ENCODE results near the gene LIN37. TPM values are rescaled to one million over a fixed set of nuclear protein-coding genes. Genes with fewer than 3 reads are reported as not detected.

LIN37 gene
- total RNA-seq, 6 experiments from 2014 or later = 3.2 to 8.2 (median 4.9) TPM

DNA sequence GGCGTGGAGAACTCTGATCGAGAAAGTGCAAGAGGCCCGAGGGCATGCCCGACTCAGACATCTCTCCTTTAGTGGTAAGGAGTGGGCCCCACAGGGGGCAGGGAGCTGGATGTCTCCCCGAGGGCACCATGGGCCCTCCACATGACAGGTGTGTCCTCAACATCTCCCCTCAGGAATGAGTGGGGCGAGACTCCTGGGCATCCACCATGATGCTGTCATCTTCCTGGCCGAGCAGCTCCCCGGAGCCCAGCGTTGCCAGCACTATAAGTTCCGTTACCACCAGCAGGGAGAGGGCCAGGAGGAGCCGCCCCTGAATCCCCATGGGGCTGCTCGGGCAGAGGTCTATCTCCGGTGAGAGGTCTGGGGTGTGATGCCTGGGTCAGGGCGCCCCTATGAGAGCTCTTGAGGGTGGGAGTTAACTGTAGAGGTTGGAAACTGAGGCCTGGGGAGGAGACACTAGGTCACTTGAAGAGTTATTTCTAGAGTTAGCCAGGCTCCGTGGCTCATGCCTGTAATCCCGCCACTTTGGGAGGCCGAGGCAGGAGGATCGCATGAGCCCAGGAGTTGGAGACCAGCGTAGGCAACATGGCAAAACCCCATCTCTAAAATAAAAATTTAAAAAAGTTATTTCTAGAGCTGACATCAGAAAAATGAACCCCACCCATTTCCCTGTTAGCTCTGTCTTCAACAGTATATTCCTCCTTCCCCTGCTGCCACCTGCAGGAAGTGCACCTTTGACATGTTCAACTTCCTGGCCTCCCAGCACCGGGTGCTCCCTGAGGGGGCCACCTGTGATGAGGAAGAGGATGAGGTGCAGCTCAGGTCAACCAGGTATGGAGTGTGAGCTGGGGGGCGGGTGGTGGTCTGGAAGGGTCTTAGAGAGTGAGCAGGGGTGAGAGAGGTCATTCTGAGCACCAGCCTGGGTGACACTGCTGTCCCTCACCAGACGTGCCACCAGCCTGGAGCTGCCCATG is 11.2 kb upstream of the LIN37 start:
- no peak for ATAC-seq
- TF ChIP-seq POLR2A (IDR thresholded peaks at IDR 0.05) = no peak
- TF ChIP-seq, protein P1, sequence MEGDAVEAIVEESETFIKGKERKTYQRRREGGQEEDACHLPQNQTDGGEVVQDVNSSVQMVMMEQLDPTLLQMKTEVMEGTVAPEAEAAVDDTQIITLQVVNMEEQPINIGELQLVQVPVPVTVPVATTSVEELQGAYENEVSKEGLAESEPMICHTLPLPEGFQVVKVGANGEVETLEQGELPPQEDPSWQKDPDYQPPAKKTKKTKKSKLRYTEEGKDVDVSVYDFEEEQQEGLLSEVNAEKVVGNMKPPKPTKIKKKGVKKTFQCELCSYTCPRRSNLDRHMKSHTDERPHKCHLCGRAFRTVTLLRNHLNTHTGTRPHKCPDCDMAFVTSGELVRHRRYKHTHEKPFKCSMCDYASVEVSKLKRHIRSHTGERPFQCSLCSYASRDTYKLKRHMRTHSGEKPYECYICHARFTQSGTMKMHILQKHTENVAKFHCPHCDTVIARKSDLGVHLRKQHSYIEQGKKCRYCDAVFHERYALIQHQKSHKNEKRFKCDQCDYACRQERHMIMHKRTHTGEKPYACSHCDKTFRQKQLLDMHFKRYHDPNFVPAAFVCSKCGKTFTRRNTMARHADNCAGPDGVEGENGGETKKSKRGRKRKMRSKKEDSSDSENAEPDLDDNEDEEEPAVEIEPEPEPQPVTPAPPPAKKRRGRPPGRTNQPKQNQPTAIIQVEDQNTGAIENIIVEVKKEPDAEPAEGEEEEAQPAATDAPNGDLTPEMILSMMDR (IDR thresholded peaks at IDR 0.05) = peak in 1 of 4 donors; percentile 12
- H3K4me1 ChIP-seq = peaks cover 0 to 16% (median 0%) of the 10 kb centered on the region in 4 donors
- H3K9me3 ChIP-seq = no peaks in the 10 kb centered on the region
- no peak for DNase-seq
- H3K27ac ChIP-seq = no peak overlapping the region
- WGBS (ENCODE audit: insufficient coverage, low coverage, low lambda C conversion rate, missing lambda C conversion rate) = 89% methylated on average over 8 of the region's 22 CpGs
- intact Hi-C loops (cut with DNase I) = no loop called here
- no peaks in the 10 kb centered on the region for H3K27me3 ChIP-seq
- no peak overlapping the region for H3K4me3 ChIP-seq
- H3K36me3 ChIP-seq = peaks cover 0 to 44% (median 2%) of the 10 kb centered on the region in 4 donors

DNA sequence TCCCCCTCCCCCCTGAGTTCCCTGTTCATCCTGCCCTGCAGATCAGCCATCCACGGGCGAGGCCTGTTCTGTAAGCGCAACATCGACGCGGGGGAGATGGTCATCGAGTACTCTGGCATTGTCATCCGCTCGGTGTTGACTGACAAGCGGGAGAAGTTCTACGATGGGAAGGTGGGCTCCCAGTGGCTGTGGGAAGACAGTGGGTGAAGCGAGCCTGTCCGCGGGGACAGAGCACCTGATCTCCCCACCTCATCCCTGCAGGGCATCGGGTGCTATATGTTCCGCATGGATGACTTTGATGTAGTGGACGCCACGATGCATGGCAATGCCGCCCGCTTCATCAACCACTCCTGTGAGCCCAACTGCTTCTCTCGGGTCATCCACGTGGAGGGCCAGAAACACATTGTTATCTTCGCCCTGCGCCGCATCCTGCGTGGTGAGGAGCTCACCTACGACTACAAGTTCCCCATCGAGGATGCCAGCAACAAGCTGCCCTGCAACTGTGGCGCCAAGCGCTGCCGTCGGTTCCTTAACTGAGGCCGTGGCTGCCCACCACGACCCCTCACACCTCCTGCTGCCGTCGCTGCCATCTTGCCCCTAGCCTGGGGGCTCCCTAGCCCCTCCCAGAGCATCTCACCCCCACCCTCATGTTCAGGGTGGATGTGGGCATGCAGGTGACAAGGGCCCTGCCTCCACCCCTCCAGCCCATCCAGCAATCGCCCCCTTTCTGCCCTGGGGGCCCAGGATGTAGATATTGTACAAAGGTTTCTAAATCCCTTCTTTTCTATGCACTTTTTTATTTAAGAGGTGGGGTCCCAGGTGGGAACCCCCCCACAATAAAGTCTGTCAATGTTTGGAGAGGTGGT is 10.1 kb upstream of the LIN37 start:
- Histone ChIP-seq H3K27ac (no peak overlapping the region), H3K4me1 (peaks cover 0 to 16% (median 0%) of the 10 kb centered on the region in 4 donors), H3K9me3 (no peaks in the 10 kb centered on the region), H3K4me3 (no peak overlapping the region), H3K27me3 (no peaks in the 10 kb centered on the region), H3K36me3 (peaks cover 0 to 38% (median 0%) of the 10 kb centered on the region in 4 donors)
- intact Hi-C loops (cut with DNase I) = no loop called here
- DNase-seq (no peak), ATAC-seq (no peak)
- 90% methylated on average over 4 of the region's 37 CpGs for WGBS (ENCODE audit: insufficient coverage, low coverage, low lambda C conversion rate, missing lambda C conversion rate)
- TF ChIP-seq, protein P1 (IDR thresholded peaks at IDR 0.05) = no peak
- no peak for TF ChIP-seq POLR2A (IDR thresholded peaks at IDR 0.05)

DNA sequence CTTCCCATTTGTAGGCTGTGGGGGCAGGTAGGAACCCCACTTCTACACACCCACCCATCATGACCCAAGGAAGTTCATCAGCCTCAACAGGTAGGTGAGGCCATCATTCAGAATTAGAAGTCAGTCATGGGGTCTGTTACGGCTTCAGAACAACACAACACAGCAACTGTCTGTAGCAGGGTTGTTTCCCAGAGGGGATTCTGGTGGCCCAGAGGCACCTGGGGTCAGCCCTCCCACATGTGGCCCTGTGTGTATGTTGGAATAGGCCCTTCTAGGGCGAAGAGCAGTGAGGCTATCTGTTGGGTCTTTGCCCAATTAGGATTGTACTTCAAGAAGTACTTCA is 9.5 kb upstream of the LIN37 start:
- WGBS (ENCODE audit: insufficient coverage, low coverage, low lambda C conversion rate, missing lambda C conversion rate) = 33% methylated on average over 1 of the region's 2 CpGs
- ATAC-seq (no peak), DNase-seq (no peak)
- Histone ChIP-seq H3K4me3 (no peak overlapping the region), H3K36me3 (peaks cover 0 to 32% (median 0%) of the 10 kb centered on the region in 4 donors), H3K27ac (peak overlapping the region in 1 of 3 donors; percentile 84), H3K4me1 (peaks cover 0 to 18% (median under 1%) of the 10 kb centered on the region in 4 donors), H3K27me3 (no peaks in the 10 kb centered on the region), H3K9me3 (no peaks in the 10 kb centered on the region)
- TF ChIP-seq, protein P1 (IDR thresholded peaks at IDR 0.05) = no peak
- no peak for TF ChIP-seq POLR2A (IDR thresholded peaks at IDR 0.05)
- intact Hi-C loops (cut with DNase I) = no loop called here

DNA sequence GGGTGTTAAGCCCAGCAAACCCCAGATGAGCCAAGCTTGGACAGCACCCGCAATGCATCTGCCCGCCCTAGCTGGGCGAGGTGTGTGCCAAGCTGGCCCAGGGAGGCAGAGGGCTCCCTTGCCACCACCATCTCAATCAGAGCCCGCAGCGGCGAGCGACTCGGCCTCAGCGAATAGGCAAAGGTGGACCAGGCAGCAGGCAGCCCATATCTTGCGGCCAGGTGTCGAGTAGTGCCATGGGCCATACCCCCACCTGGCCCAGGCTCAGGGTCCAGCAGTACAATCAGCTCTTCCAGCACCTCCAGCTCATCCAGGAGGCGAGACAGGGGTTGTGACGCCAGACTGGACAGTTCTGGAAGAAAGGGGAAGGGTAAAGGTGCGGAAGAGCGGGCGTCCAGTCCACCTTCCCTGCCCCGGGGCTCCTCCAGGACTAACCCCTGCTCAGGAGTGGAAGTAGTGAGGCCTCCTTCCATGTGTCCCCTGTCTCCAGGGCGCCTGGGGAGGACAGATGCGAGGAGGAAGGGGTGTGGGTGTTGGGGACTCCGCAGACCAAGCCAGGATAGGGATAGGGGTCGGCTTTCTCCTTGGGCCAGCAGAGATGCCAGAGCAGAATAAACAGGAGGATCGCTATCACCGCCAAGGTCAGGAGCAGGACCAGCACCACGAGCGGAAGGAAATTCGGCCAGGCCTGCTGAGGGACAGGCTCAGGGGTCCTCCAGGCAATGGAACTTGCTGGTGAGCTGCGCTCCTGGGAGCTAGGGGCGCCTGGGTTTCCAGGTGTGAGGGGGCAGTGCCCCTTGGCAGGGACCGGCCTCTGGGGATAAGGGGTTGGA is 8.9 kb upstream of the LIN37 start:
- H3K4me1 ChIP-seq = peaks cover 0 to 24% (median 4%) of the 10 kb centered on the region in 4 donors
- WGBS (ENCODE audit: insufficient coverage, low coverage, low lambda C conversion rate, missing lambda C conversion rate) = 67% methylated on average over 13 of the region's 29 CpGs
- H3K9me3 ChIP-seq = no peaks in the 10 kb centered on the region
- TF ChIP-seq, protein P1 (IDR thresholded peaks at IDR 0.05) = no peak
- H3K27ac ChIP-seq = peak overlapping the region; percentile 58 to 84 (median 67)
- ATAC-seq (no peak), DNase-seq (no peak)
- H3K4me3 ChIP-seq = peak overlapping the region; percentile 60 to 73 (median 66)
- H3K36me3 ChIP-seq = peaks cover 0 to 27% (median 0%) of the 10 kb centered on the region in 4 donors
- H3K27me3 ChIP-seq = no peaks in the 10 kb centered on the region
- intact Hi-C loops (cut with DNase I) = no loop called here

Measured in right lobe of liver (tissue), 6 donors.